ENCODE data around the gene UTP4.

DNA sequence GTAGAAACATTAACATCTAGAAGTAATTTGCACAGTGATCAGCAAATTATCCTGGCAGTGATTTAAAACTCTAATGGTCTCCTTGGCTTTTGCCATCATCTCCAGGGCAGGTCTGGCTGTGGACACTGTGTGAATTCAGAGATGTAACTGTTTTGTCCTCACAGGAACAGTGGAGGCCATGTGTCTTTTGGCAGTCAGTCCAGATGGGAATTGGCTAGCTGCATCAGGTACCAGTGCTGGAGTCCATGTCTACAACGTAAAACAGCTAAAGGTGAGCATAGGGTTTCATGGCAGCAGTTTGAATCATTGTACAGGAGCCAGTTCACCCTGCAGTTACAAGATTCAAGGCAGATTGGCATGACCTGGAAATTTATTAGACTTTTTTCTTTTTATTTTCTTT lies 27.7 kb downstream of the UTP4 start:
- TF ChIP-seq, protein P1, sequence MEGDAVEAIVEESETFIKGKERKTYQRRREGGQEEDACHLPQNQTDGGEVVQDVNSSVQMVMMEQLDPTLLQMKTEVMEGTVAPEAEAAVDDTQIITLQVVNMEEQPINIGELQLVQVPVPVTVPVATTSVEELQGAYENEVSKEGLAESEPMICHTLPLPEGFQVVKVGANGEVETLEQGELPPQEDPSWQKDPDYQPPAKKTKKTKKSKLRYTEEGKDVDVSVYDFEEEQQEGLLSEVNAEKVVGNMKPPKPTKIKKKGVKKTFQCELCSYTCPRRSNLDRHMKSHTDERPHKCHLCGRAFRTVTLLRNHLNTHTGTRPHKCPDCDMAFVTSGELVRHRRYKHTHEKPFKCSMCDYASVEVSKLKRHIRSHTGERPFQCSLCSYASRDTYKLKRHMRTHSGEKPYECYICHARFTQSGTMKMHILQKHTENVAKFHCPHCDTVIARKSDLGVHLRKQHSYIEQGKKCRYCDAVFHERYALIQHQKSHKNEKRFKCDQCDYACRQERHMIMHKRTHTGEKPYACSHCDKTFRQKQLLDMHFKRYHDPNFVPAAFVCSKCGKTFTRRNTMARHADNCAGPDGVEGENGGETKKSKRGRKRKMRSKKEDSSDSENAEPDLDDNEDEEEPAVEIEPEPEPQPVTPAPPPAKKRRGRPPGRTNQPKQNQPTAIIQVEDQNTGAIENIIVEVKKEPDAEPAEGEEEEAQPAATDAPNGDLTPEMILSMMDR (IDR thresholded peaks at IDR 0.05; ENCODE audit: low read depth, low read length) = no peak
- no peak for TF ChIP-seq EZH2phosphoT487 (IDR thresholded peaks at IDR 0.05; ENCODE audit: low read depth)
